Measurements from ENCODE around the gene STX16. TPM values are rescaled to one million over a fixed set of nuclear protein-coding genes. Genes with fewer than 3 reads are reported as not detected.
A peak's percentile ranks its signal among the peaks of the same experiment; 100 is the strongest.

The STX16 gene
- total RNA-seq, 1 donor from 2014 or later, result 78.8 TPM

DNA sequence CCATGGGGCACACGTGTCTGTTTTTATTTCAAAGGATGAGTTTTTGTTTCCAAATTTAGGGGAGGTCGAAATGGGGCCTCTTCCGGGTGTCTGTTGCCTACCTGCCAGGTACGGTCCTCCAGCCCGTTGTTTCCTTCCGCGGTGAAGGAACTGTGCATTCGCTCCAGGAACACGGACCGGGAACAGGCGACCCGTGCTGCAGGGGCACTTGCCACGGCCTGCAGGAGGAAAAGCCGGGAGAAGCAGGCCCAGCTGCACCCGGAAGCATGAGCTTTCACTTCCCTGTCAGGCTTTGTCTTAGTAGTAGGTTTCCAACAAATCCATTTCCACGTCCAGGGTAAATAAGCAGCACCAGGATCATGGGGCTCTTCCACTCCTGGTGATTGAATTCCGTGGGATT, 24.6 kb downstream of the STX16 start:
- H3K27ac Mint-ChIP-seq, result peak overlapping the region; percentile 76
- TF ChIP-seq, protein P1, sequence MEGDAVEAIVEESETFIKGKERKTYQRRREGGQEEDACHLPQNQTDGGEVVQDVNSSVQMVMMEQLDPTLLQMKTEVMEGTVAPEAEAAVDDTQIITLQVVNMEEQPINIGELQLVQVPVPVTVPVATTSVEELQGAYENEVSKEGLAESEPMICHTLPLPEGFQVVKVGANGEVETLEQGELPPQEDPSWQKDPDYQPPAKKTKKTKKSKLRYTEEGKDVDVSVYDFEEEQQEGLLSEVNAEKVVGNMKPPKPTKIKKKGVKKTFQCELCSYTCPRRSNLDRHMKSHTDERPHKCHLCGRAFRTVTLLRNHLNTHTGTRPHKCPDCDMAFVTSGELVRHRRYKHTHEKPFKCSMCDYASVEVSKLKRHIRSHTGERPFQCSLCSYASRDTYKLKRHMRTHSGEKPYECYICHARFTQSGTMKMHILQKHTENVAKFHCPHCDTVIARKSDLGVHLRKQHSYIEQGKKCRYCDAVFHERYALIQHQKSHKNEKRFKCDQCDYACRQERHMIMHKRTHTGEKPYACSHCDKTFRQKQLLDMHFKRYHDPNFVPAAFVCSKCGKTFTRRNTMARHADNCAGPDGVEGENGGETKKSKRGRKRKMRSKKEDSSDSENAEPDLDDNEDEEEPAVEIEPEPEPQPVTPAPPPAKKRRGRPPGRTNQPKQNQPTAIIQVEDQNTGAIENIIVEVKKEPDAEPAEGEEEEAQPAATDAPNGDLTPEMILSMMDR (IDR thresholded peaks at IDR 0.05; ENCODE audit: unreplicated experiment), result no peak

DNA sequence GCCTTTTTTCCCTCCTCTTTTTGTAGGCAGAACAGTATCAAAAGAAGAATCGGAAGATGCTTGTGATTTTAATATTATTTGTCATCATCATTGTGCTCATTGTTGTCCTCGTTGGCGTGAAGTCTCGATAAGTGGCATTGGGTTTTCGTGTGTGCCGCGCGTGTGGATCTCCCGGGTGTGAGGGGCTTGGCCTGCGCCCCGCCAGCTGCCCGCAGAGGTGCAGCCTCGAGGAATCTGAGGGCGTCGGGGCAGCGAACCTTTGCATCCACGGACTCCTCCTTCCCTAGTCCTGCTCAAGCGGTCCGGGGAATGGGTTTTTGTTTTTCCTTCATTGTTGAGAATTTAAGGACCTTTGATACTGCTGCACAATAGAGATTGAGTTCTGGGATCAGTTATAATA, 25.1 kb downstream of the STX16 start:
- TF ChIP-seq, protein P1 (IDR thresholded peaks at IDR 0.05; ENCODE audit: unreplicated experiment), result no peak
- Mint-ChIP-seq H3K27ac (no peak overlapping the region), H3K4me3 (ENCODE audit: low read depth) (no peak overlapping the region), H3K36me3 (ENCODE audit: insufficient read depth) (peaks cover 20% of the 10 kb centered on the region), H3K27me3 (no peaks in the 10 kb centered on the region), H3K4me1 (ENCODE audit: low read depth) (no peaks in the 10 kb centered on the region), H3K9me3 (ENCODE audit: low read depth) (no peaks in the 10 kb centered on the region)
- no peak for DNase-seq (ENCODE audit: low spot score, unreplicated experiment)

More for the DNA sequence above, 24.6 kb downstream of the STX16 start:
- Mint-ChIP-seq H3K9me3 (ENCODE audit: low read depth) (no peaks in the 10 kb centered on the region), H3K4me1 (ENCODE audit: low read depth) (no peaks in the 10 kb centered on the region), H3K27me3 (no peaks in the 10 kb centered on the region), H3K4me3 (ENCODE audit: low read depth) (no peak overlapping the region), H3K36me3 (ENCODE audit: insufficient read depth) (peaks cover 20% of the 10 kb centered on the region)
- no peak for DNase-seq (ENCODE audit: low spot score, unreplicated experiment)

DNA sequence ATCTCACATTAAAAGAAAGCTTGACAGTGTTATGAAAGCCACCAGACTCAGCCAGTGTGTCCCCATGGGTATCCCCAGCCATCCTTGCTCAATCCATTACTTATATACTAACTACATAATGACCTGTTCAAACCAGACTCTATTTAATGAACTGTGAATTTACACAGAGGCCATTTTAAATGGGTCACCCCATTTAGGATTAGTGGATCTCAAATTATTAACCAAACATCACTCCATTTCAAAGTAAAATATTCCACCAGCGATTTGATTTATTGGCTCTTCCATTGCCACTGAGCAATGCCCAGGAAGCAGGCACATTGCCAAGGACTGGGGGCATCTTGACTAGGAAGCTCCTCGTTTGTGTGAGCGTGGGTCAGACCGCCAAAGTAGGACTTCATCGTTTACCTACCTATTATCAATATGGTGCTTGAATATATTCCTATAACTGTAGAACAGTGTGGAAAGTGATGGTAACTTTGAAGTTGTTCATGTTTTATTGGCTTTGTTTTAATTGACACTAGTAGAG, 26.1 kb downstream of the STX16 start:
- Mint-ChIP-seq H3K27ac (no peak overlapping the region), H3K9me3 (ENCODE audit: low read depth) (no peaks in the 10 kb centered on the region), H3K4me1 (ENCODE audit: low read depth) (no peaks in the 10 kb centered on the region), H3K27me3 (no peaks in the 10 kb centered on the region), H3K4me3 (ENCODE audit: low read depth) (no peak overlapping the region), H3K36me3 (ENCODE audit: insufficient read depth) (peaks cover 22% of the 10 kb centered on the region)
- no peak for DNase-seq (ENCODE audit: low spot score, unreplicated experiment)
- TF ChIP-seq, protein P1 (IDR thresholded peaks at IDR 0.05; ENCODE audit: unreplicated experiment), result no peak

DNA sequence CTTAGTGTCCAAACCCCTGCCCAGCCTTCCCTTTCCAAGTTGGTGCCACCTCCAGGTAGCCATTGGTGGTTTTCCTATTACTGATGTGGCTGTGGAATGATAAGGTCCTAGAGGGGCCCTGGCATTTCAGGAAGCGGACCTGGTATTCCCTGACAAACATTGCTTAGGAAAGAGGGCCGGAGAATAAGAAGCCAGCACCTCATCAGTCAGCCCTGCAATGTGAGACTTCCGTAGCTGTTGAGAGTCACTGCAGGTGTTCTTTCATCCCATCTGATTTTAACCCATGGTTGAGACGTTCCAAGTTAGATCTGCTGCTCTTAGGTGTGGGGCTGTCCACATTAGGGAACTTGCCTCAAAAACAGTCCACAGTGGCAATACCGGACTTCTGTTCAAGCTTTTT, 26.7 kb downstream of the STX16 start:
- H3K27me3 Mint-ChIP-seq, result no peaks in the 10 kb centered on the region
- no peak overlapping the region for H3K4me3 Mint-ChIP-seq (ENCODE audit: low read depth)
- H3K9me3 Mint-ChIP-seq (ENCODE audit: low read depth), result no peaks in the 10 kb centered on the region
- DNase-seq (ENCODE audit: low spot score, unreplicated experiment), result no peak
- H3K4me1 Mint-ChIP-seq (ENCODE audit: low read depth), result peaks cover 3% of the 10 kb centered on the region
- H3K36me3 Mint-ChIP-seq (ENCODE audit: insufficient read depth), result peaks cover 25% of the 10 kb centered on the region
- TF ChIP-seq, protein P1 (IDR thresholded peaks at IDR 0.05; ENCODE audit: unreplicated experiment), result no peak
- H3K27ac Mint-ChIP-seq, result no peak overlapping the region

DNA sequence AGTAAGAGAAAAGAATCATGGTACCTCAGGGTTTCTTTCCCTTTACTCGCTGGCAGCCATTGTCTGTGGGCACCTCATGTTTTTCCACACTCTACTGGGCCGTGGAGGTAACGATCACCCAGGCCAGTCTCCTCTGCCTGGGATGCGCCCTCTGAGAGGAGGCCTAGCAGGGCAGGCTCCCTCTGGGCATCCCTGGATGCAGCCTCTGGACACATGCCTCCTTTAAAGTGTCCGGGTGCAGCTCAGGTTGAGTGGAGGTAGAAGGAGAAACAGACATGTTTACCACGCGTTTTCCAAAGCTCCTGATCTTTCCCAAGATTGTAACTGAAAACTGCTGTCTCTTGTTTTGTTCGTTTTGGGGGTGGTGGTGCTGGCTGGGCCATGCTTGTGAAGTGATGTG, 27.7 kb downstream of the STX16 start:
- TF ChIP-seq, protein P1 (IDR thresholded peaks at IDR 0.05; ENCODE audit: unreplicated experiment), result no peak
- DNase-seq (ENCODE audit: low spot score, unreplicated experiment), result no peak
- Mint-ChIP-seq H3K9me3 (ENCODE audit: low read depth) (no peaks in the 10 kb centered on the region), H3K36me3 (ENCODE audit: insufficient read depth) (peaks cover 28% of the 10 kb centered on the region), H3K27me3 (no peaks in the 10 kb centered on the region), H3K27ac (peak overlapping the region; percentile 52), H3K4me1 (ENCODE audit: low read depth) (peaks cover 4% of the 10 kb centered on the region), H3K4me3 (ENCODE audit: low read depth) (no peak overlapping the region)
